GM12891 (cell line): ENCODE measurements around the gene CD1C.
A peak's percentile ranks its signal among the peaks of the same experiment; 100 is the strongest.

Source experiments
- PAX5 ChIP-seq: IDR thresholded peaks from 2 replicates; pipeline ENCODE4 v1.6.1; 2011; ENCODE audit warnings: low read length, moderate library complexity, mild to moderate bottlenecking; ENCODE audit not compliant: insufficient read depth, severe bottlenecking
- POLR2A ChIP-seq: IDR thresholded peaks from 2 replicates; pipeline ENCODE4 v1.6.1; 2011; ENCODE audit warnings: low read depth, low read length, control low read depth
- POLR2AphosphoS5 ChIP-seq: IDR thresholded peaks from 2 replicates; pipeline ENCODE4 v1.6.1; 2011; ENCODE audit warnings: low read depth, low read length, control low read depth
- POU2F2 ChIP-seq: IDR thresholded peaks from 2 replicates; pipeline ENCODE4 v1.6.1; 2011; ENCODE audit warnings: low read depth, mild to moderate bottlenecking, control low read depth, low read length, moderate library complexity
- SPI1 ChIP-seq: IDR thresholded peaks from 2 replicates; pipeline ENCODE4 v1.6.1; 2011; ENCODE audit warnings: low read depth, low read length, control low read depth
- TAF1 ChIP-seq: IDR thresholded peaks from 2 replicates; pipeline ENCODE4 v1.6.1; 2011; ENCODE audit warnings: low read depth, low read length, control low read depth

DNA sequence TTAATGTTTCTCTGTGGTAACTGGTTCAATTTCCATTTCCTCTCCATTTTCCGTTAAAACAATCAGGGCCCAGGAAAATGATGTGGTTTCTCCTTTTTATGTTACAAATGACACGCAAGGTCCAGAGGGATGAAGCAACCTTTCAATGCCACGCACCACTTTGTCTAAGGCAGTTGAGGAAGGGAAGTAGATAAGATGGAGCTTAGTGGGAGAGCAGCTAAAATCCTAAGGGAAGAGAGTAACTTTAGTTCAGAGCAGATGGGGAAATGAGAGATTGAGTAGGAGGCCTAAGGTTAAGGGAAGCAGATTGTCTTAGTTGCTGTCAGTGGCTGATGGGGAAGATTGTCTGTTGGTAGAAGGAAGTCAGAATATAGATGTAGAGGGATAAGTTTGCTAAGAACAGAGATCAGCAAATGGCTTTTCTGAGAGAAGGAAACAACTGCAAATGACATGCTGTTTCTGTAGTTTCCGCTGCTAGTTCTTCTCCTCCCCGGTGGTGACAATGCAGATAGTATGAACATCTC is 660 bp downstream of the CD1C start:
- TF ChIP-seq POLR2A (no peak), TAF1 (no peak), POLR2AphosphoS5 (no peak), PAX5 (no peak), SPI1 (peak; percentile 40; the same call in 1 of the 2 replicates), POU2F2 (no peak)
